ENCODE measurements around the gene ST3GAL4. TPM values are rescaled to one million over a fixed set of nuclear protein-coding genes. Genes with fewer than 3 reads are reported as not detected.

The ST3GAL4 gene
- total and polyA plus RNA-seq, 3 donors from 2014 or later: 102 to 221 (median 212) TPM

DNA sequence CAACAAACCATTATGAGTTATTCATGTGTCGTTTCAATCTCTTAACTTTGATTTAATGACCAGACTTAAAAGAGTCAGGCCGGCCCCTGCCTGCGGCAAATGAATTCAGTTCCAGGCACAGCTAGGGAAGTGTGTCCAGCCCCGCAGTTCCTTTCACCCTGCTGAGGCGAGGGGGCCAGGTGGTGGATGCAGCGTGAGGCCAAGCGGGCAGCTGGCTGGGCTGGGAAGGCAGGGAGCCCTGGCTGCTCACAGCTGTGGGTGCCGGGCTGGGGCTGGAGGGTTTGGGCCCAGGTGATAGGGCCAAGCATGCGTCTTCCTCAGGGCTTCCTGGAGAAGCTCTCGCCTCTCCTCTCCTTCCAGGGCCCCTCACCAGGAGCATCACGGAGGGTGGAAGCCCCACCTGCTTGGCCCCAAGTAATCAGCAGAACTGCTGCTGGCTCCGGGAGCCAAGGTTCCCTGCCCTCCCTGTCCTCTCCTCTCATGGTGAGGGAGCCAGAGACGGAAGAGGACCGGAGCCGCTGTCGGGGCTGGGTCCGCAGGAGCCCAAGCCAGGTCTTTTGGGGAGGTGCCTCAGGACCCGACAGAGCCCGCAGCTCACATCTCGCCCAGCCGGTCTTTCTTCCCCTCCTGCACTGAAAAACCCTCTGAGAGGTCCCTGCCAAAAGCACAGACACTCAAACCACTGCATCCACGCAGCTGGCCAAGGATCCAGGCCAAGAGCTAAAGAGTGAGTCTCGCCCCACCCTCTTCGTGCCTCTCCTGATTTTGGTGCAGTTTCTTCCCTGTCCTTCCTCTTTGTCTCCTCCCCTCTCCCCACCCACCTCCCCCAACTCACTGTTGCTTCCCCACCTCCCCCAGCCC lies 97.0 kb downstream of the ST3GAL4 start:
- Histone ChIP-seq H3K4me1 (peaks cover 2% of the 10 kb centered on the region), H3K9me3 (no peaks in the 10 kb centered on the region), H3K4me3 (no peak overlapping the region), H3K36me3 (ENCODE audit: low read depth, missing control alignments) (no peaks in the 10 kb centered on the region), H3K27me3 (no peaks in the 10 kb centered on the region), H3K27ac (no peak overlapping the region)
- TF ChIP-seq POLR2A (IDR thresholded peaks at IDR 0.05): no peak
- TF ChIP-seq, protein P1, sequence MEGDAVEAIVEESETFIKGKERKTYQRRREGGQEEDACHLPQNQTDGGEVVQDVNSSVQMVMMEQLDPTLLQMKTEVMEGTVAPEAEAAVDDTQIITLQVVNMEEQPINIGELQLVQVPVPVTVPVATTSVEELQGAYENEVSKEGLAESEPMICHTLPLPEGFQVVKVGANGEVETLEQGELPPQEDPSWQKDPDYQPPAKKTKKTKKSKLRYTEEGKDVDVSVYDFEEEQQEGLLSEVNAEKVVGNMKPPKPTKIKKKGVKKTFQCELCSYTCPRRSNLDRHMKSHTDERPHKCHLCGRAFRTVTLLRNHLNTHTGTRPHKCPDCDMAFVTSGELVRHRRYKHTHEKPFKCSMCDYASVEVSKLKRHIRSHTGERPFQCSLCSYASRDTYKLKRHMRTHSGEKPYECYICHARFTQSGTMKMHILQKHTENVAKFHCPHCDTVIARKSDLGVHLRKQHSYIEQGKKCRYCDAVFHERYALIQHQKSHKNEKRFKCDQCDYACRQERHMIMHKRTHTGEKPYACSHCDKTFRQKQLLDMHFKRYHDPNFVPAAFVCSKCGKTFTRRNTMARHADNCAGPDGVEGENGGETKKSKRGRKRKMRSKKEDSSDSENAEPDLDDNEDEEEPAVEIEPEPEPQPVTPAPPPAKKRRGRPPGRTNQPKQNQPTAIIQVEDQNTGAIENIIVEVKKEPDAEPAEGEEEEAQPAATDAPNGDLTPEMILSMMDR (IDR thresholded peaks at IDR 0.05): no peak
- peak; percentile 50 for DNase-seq
- intact Hi-C loops (cut with DNase I; ENCODE audit: low total_unique reads): no loop called here
- 42 to 55% methylated on average over 14 to 24 of the region's 24 CpGs for WGBS, 2 donors

DNA sequence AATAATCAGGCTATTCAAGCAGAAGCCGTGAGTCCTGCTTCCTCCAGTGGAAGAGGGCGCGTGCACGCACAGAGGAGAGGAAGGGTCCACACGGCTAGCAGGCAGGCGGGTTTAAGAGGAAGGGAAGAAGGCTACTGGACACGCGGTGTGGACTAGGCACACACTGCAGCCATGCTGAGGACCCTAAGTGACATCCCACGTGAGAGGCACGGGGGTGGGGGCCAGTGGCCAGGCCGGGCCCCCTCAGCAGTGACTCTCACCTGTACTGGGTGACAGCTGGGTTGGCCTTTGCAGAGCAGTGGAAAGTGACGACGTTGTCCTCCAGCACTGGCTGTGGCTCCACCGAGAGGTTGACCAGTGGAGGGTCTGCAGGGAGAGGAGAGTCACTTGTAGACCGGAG lies 100.6 kb downstream of the ST3GAL4 start:
- no peak for DNase-seq
- H3K9me3 ChIP-seq: no peaks in the 10 kb centered on the region
- H3K4me1 ChIP-seq: no peaks in the 10 kb centered on the region
- H3K4me3 ChIP-seq: no peak overlapping the region
- 92 to 96% methylated on average over 15 of the region's 15 CpGs for WGBS, 2 donors
- TF ChIP-seq POLR2A (IDR thresholded peaks at IDR 0.05): no peak
- TF ChIP-seq, protein P1 (IDR thresholded peaks at IDR 0.05): no peak
- no peaks in the 10 kb centered on the region for H3K36me3 ChIP-seq (ENCODE audit: low read depth, missing control alignments)
- no peak overlapping the region for H3K27ac ChIP-seq
- no peaks in the 10 kb centered on the region for H3K27me3 ChIP-seq
- intact Hi-C loops (cut with DNase I; ENCODE audit: low total_unique reads): no loop called here

DNA sequence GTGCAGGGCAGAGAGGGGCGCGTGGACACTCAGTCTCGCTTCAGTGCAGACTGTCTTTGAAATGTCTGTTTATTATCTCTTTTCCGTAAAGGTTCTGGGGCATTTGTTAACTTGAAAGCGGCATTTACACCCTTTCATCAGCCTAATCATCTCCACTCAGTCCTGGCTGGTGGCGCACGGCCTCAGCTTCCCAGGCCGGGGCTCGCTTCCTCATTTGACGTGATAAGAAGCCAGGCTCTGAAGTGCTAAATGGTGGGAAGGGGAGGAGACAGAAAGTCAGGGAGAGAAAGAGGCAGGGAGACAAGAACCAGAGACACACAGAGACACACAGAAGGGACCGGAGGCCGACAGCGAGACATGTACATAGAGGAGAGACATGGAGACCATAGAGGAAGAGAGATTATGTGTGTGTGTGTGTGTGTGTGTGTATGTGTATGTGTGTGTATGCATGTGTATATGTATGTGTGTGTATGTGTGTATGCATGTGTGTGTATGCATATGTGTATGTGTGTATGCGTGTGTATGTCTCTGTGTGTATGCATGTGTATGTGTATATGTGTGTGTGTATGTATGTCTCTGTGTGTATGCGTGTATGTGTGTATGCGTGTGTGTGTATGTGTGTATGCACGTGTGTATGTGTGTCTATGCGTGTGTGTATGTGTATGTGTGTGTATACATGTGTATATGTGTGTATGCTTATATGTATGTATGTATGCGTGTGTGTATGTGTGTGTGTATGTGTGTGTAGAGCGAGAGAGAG lies 101.5 kb downstream of the ST3GAL4 start:
- no peak for DNase-seq
- TF ChIP-seq, protein P1 (IDR thresholded peaks at IDR 0.05): no peak
- no peak for TF ChIP-seq POLR2A (IDR thresholded peaks at IDR 0.05)
- Histone ChIP-seq H3K27me3 (no peaks in the 10 kb centered on the region), H3K27ac (no peak overlapping the region), H3K4me1 (no peaks in the 10 kb centered on the region), H3K4me3 (no peak overlapping the region), H3K36me3 (ENCODE audit: low read depth, missing control alignments) (no peaks in the 10 kb centered on the region), H3K9me3 (no peaks in the 10 kb centered on the region)
- WGBS, 2 donors: 87 to 90% methylated on average over 20 of the region's 20 CpGs
- intact Hi-C loops (cut with DNase I; ENCODE audit: low total_unique reads): no loop called here

DNA sequence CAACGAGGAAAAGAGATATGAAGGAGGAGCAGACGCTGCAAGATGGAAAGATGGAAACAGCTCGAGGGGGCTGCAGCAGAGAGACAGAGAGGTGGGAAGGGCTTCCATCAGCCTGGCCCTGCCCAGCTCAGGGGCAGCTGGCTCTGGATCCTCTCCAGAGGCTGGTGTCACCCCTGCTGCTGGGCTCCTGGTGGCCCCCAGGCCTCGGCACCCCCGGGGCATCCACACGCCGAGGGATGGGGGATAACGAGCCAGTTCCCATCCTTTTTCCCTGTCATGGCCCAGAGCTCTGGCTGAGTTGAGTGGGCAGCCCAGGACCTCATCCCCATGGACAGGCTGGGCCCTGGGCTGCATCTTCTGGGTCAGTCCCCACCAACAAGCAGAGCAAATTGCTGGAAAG lies 102.3 kb downstream of the ST3GAL4 start:
- TF ChIP-seq POLR2A (IDR thresholded peaks at IDR 0.05): no peak
- TF ChIP-seq, protein P1 (IDR thresholded peaks at IDR 0.05): no peak
- Histone ChIP-seq H3K27me3 (no peaks in the 10 kb centered on the region), H3K36me3 (ENCODE audit: low read depth, missing control alignments) (no peaks in the 10 kb centered on the region), H3K4me3 (no peak overlapping the region), H3K27ac (no peak overlapping the region), H3K4me1 (no peaks in the 10 kb centered on the region), H3K9me3 (no peaks in the 10 kb centered on the region)
- intact Hi-C loops (cut with DNase I; ENCODE audit: low total_unique reads): no loop called here
- WGBS, 2 donors: 83 to 90% methylated on average over 3 to 8 of the region's 8 CpGs
- no peak for DNase-seq

Measured in testis (tissue), 3 donors.